Natural killer cell treated with Interleukin-12 subunit alpha and Interleukin-12 subunit beta and Interleukin-15 and Interleukin-18, amount 100 ng/mL, for 72 hours (primary cell): ENCODE data around the gene KAT6B. TPM values are rescaled to one million over a fixed set of nuclear protein-coding genes. Genes with fewer than 3 reads are reported as not detected.

Experiments
- ATAC-seq, 2 donors: fragments of 150-1000 bp; cut with Tn5 transposase in 1 of 2; sonication (Bioruptor Pico), chemical (Tn5 transposase) in 1 of 2; 2 replicates each; pipeline ENCODE4 v1.10.0; 2021
- DNase-seq: peaks from one replicate; pipeline ENCODE4 v3.0.0; 2022; ENCODE audit warnings: low spot score
- H3K27ac Mint-ChIP-seq, 2 donors: 1 replicate in 1 of 2; 2 replicates in 1 of 2; pipeline ENCODE4 v1.8.0; 2022; ENCODE audit warnings: mixed read lengths in 2 of 2, mild to moderate bottlenecking in 1 of 2, moderate library complexity in 1 of 2
- H3K27me3 Mint-ChIP-seq, 2 donors: 1 replicate in 1 of 2; 2 replicates in 1 of 2; pipeline ENCODE4 v1.8.0; 2022; ENCODE audit warnings: mixed read lengths in 2 of 2
- H3K36me3 Mint-ChIP-seq: one replicate; pipeline ENCODE4 v1.8.0; 2022; ENCODE audit warnings: mixed read lengths
- H3K4me1 Mint-ChIP-seq, 2 donors: 1 replicate in 1 of 2; 2 replicates in 1 of 2; pipeline ENCODE4 v1.8.0; 2022; ENCODE audit warnings: low read depth in 2 of 2, mixed read lengths in 2 of 2, mild to moderate bottlenecking in 1 of 2
- H3K4me3 Mint-ChIP-seq: one replicate; pipeline ENCODE4 v1.8.0; 2022; ENCODE audit warnings: mixed read lengths
- H3K9me3 Mint-ChIP-seq: 2 replicates; pipeline ENCODE4 v1.8.0; 2022; ENCODE audit warnings: mixed read lengths
- total RNA-seq, 2 donors: library from RNA; stranded (reverse); gene quantifications; one replicate each; pipeline ENCODE4 v1.2.3, GENCODE V29; 2022

Gene KAT6B
- total RNA-seq, 2 donors from 2014 or later: 26.7 to 27.9 TPM

DNA sequence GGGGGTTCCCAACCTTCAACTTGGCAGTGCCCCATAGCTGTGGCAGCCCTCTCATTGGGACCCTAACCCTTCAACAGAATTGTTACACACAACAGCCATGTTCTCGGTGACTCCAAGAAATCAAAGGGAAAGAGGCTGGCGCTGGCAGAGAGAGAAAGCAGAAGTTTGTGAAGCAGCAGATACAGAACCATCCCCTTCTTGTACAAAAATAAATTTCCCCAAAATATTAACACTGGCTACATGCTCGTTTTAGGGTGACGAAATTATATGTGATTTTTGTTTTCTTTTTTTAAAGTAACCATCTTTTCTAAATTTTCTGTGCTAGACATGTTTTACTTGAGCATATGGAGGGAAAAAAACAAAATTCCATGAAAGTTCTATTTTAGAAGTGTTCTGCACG lies 239.9 kb downstream of the KAT6B start:
- Mint-ChIP-seq H3K4me3 (no peak overlapping the region), H3K4me1 (peaks cover 0 to 2% of the 10 kb centered on the region in 2 donors), H3K36me3 (no peaks in the 10 kb centered on the region), H3K9me3 (no peaks in the 10 kb centered on the region), H3K27ac (no peak overlapping the region), H3K27me3 (no peaks in the 10 kb centered on the region)
- no peak for DNase-seq
- no peak for ATAC-seq

DNA sequence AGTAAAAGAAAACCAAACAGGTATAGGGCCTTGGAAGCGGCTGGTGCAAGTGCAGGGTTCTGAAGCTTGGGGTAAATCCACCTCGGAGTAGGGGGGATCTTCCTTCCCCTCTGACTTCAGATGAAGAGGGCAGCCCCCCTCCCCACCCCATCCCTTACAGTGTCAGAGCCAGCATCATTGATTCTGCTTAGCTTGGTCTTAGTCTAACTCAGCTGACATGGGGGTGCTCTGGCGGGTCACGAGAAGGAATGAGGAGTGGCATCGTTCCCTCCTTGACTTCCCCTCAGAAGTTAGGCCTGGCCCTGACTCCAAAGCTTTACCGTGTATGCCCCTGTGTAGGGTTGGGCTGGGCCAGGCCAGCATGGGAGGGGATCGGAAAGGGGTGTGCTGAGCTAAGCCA lies 240.9 kb downstream of the KAT6B start:
- no peaks in the 10 kb centered on the region for H3K9me3 Mint-ChIP-seq
- ATAC-seq: no peak
- no peaks in the 10 kb centered on the region for H3K27me3 Mint-ChIP-seq
- H3K36me3 Mint-ChIP-seq: no peaks in the 10 kb centered on the region
- H3K27ac Mint-ChIP-seq: no peak overlapping the region
- H3K4me1 Mint-ChIP-seq: peaks cover 0 to 2% of the 10 kb centered on the region in 2 donors
- no peak for DNase-seq
- H3K4me3 Mint-ChIP-seq: no peak overlapping the region

- Mint-ChIP-seq H3K36me3 (no peaks in the 10 kb centered on the region), H3K27me3 (no peaks in the 10 kb centered on the region), H3K9me3 (no peaks in the 10 kb centered on the region), H3K27ac (no peak overlapping the region), H3K4me1 (peaks cover 0 to 2% of the 10 kb centered on the region in 2 donors), H3K4me3 (no peak overlapping the region)
- ATAC-seq (no peak), DNase-seq (no peak)
These were observed 242.1 kb downstream of the KAT6B start for GRCh38 chr10:75068523-75068922.

GRCh38 chr10:75070476-75070875 lies 244.1 kb downstream of the KAT6B start:
- no peaks in the 10 kb centered on the region for H3K36me3 Mint-ChIP-seq
- H3K27ac Mint-ChIP-seq: peak overlapping the region in 1 of 2 donors; percentile 57
- H3K4me3 Mint-ChIP-seq: no peak overlapping the region
- DNase-seq (no peak), ATAC-seq (no peak)
- no peaks in the 10 kb centered on the region for H3K9me3 Mint-ChIP-seq
- H3K27me3 Mint-ChIP-seq: no peaks in the 10 kb centered on the region
- peaks cover 13 to 18% of the 10 kb centered on the region in 2 donors for H3K4me1 Mint-ChIP-seq

GRCh38 chr10:75070961-75071428 lies 244.6 kb downstream of the KAT6B start:
- no peaks in the 10 kb centered on the region for H3K9me3 Mint-ChIP-seq
- peaks cover 13 to 18% of the 10 kb centered on the region in 2 donors for H3K4me1 Mint-ChIP-seq
- no peak for DNase-seq
- H3K4me3 Mint-ChIP-seq: no peak overlapping the region
- H3K27ac Mint-ChIP-seq: no peak overlapping the region
- no peak for ATAC-seq
- H3K27me3 Mint-ChIP-seq: no peaks in the 10 kb centered on the region
- H3K36me3 Mint-ChIP-seq: no peaks in the 10 kb centered on the region

GRCh38 chr10:75071756-75072155 lies 245.4 kb downstream of the KAT6B start:
- H3K27me3 Mint-ChIP-seq: no peaks in the 10 kb centered on the region
- H3K36me3 Mint-ChIP-seq: no peaks in the 10 kb centered on the region
- H3K9me3 Mint-ChIP-seq: no peaks in the 10 kb centered on the region
- no peak overlapping the region for H3K4me3 Mint-ChIP-seq
- DNase-seq (no peak), ATAC-seq (no peak)
- peaks cover 16 to 21% of the 10 kb centered on the region in 2 donors for H3K4me1 Mint-ChIP-seq
- H3K27ac Mint-ChIP-seq: no peak overlapping the region

GRCh38 chr10:75072727-75073126 lies 246.3 kb downstream of the KAT6B start:
- Mint-ChIP-seq H3K4me1 (peaks cover 16 to 21% of the 10 kb centered on the region in 2 donors), H3K27ac (no peak overlapping the region), H3K36me3 (no peaks in the 10 kb centered on the region), H3K4me3 (no peak overlapping the region), H3K27me3 (no peaks in the 10 kb centered on the region), H3K9me3 (no peaks in the 10 kb centered on the region)
- DNase-seq (no peak), ATAC-seq (no peak)

GRCh38 chr10:75073442-75073841 lies 247.0 kb downstream of the KAT6B start:
- Mint-ChIP-seq H3K27me3 (no peaks in the 10 kb centered on the region), H3K36me3 (no peaks in the 10 kb centered on the region), H3K9me3 (no peaks in the 10 kb centered on the region), H3K27ac (no peak overlapping the region), H3K4me1 (peaks cover 16 to 21% of the 10 kb centered on the region in 2 donors), H3K4me3 (no peak overlapping the region)
- ATAC-seq (no peak), DNase-seq (no peak)

- Mint-ChIP-seq H3K27me3 (no peaks in the 10 kb centered on the region), H3K4me3 (peak overlapping the region; percentile 62), H3K4me1 (peaks cover 16 to 21% of the 10 kb centered on the region in 2 donors), H3K36me3 (no peaks in the 10 kb centered on the region), H3K27ac (peak overlapping the region in 1 of 2 donors; percentile 22), H3K9me3 (no peaks in the 10 kb centered on the region)
- DNase-seq (no peak), ATAC-seq (peak; percentile 24 to 55)
These were observed 248.5 kb downstream of the KAT6B start for GRCh38 chr10:75074711-75075445.

DNA sequence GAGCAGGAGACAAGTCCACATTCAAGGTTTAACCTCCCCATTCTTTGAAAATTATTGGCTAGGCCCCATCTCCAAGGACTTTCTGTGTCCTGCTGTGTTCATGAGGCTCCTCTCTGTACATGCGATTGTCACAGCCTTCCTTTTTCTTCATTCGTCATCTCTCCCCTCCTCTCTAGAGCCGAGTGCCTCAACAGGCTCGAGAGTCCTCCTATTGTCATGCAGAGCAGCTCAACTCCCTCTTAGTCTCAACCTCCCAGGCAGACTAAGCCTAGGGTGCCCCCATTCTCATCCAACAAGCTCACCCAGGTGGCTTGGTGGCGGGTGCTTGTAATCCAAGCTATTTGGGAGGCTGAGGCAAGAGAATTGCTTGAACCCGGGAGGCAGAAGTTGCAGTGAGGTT lies 249.9 kb downstream of the KAT6B start:
- no peaks in the 10 kb centered on the region for H3K36me3 Mint-ChIP-seq
- H3K27ac Mint-ChIP-seq: no peak overlapping the region
- H3K4me1 Mint-ChIP-seq: peaks cover 16 to 21% of the 10 kb centered on the region in 2 donors
- no peak overlapping the region for H3K4me3 Mint-ChIP-seq
- H3K27me3 Mint-ChIP-seq: no peaks in the 10 kb centered on the region
- ATAC-seq: no peak
- DNase-seq: no peak
- H3K9me3 Mint-ChIP-seq: no peaks in the 10 kb centered on the region

DNA sequence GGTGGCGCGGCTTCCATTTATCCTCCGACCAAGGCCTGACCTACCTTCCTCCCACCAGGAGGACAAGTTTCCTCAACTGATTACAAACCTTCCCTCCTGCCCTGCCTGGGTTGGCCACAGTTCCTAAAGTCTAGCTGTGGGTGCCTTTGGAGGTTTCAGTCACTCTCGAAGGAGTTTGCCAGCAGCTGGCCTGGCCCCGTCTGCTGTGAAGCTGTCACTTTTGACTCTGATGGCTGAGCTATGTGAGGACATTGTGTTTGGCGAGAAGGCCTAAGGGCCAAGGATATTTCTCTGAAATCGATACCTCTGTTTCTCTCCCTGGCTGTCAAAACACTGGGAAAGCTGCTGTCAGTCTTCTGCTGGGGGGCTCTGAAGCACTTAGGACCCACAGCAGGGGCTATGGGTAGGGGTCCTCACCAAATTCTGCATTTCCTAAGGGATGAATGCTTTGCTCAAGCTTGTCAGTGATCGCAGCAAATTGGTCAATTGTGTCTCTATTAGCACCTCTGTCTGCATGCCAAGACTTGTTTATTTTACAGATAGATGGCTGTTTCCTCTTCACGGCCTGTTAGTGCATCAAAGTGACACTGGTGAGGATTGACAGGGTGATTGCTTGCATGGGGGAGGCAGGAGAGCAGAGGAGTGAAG lies 253.2 kb downstream of the KAT6B start:
- DNase-seq: no peak
- ATAC-seq: no peak
- H3K4me1 Mint-ChIP-seq: peaks cover 12 to 13% of the 10 kb centered on the region in 2 donors
- no peak overlapping the region for H3K27ac Mint-ChIP-seq
- H3K36me3 Mint-ChIP-seq: no peaks in the 10 kb centered on the region
- H3K27me3 Mint-ChIP-seq: no peaks in the 10 kb centered on the region
- H3K4me3 Mint-ChIP-seq: no peak overlapping the region
- H3K9me3 Mint-ChIP-seq: no peaks in the 10 kb centered on the region

DNA sequence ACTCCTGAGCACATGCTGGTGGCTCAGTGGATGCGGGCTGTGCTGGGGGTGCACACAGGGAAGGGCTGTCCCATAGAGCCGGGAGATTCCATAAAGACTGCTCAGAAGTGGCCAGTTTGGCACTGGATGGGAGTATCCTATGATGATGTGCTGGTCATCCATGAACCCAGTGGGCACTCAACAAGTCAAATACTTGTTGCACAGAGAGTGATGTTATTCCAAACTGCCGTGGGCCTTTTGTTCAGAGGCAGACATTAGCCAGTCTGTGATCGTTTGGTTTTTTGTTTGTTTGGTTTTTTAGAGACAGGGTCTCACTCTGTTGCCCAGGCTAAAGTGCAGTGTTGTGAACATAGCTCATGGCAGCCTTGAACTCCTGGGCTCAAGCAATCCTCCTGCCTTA lies 254.2 kb downstream of the KAT6B start:
- ATAC-seq: no peak
- no peaks in the 10 kb centered on the region for H3K36me3 Mint-ChIP-seq
- no peak for DNase-seq
- H3K27me3 Mint-ChIP-seq: no peaks in the 10 kb centered on the region
- H3K27ac Mint-ChIP-seq: no peak overlapping the region
- H3K4me3 Mint-ChIP-seq: no peak overlapping the region
- no peaks in the 10 kb centered on the region for H3K9me3 Mint-ChIP-seq
- H3K4me1 Mint-ChIP-seq: peaks cover 3% of the 10 kb centered on the region in 2 donors

- no peak for ATAC-seq
- Mint-ChIP-seq H3K27me3 (no peaks in the 10 kb centered on the region), H3K27ac (no peak overlapping the region), H3K9me3 (no peaks in the 10 kb centered on the region), H3K36me3 (no peaks in the 10 kb centered on the region), H3K4me1 (peaks cover under 1% of the 10 kb centered on the region in 2 donors), H3K4me3 (no peak overlapping the region)
- DNase-seq: no peak
These were observed 255.0 kb downstream of the KAT6B start for GRCh38 chr10:75081379-75081778.
